WTC11 (cell line): Measurements from ENCODE around the gene ARHGAP8.

Experiments
- CREM ChIP-seq: sonication (generic); formaldehyde crosslinking; IDR thresholded peaks from 2 replicates; pipeline ENCODE4 v1.8.1; 2022; ENCODE audit warnings: mild to moderate bottlenecking, missing genetic modification reagents, moderate library complexity
- ESRRA ChIP-seq: sonication (generic); formaldehyde crosslinking; IDR thresholded peaks from 2 replicates; pipeline ENCODE4 v1.8.1; 2022; ENCODE audit warnings: mild to moderate bottlenecking, missing genetic modification reagents, borderline replicate concordance
- FOXJ3 ChIP-seq: sonication (generic); formaldehyde crosslinking; IDR thresholded peaks from 2 replicates; pipeline ENCODE4 v1.9.0; 2021; ENCODE audit warnings: missing genetic modification reagents, mild to moderate bottlenecking, borderline replicate concordance
- NR2C2 ChIP-seq: sonication (generic); formaldehyde crosslinking; IDR thresholded peaks from 2 replicates; pipeline ENCODE4 v1.8.0; 2022; ENCODE audit warnings: mild to moderate bottlenecking, missing genetic modification reagents
- TEAD1 ChIP-seq: sonication (generic); formaldehyde crosslinking; IDR thresholded peaks from 2 replicates; pipeline ENCODE4 v1.8.0; 2022; ENCODE audit warnings: mild to moderate bottlenecking, missing genetic modification reagents
- ZNF138 ChIP-seq: sonication (generic); formaldehyde crosslinking; conservative IDR thresholded peaks from 2 replicates; pipeline ENCODE4 v1.8.1; 2022; ENCODE audit warnings: mild to moderate bottlenecking, moderate library complexity, missing genetic modification reagents
- ZNF423 ChIP-seq: fragments of 250-450 bp; sonication (Bioruptor Pico); IDR thresholded peaks from 2 replicates; pipeline ENCODE4 v2.1.2; 2022; ENCODE audit warnings: mild to moderate bottlenecking, moderate library complexity
- TF ChIP-seq, protein P1 (sequence below): fragments of 200-600 bp; IDR thresholded peaks from 2 replicates; pipeline ENCODE4 v1.8.0; 2022; ENCODE audit warnings: antibody characterized with exemption
- TF ChIP-seq, protein P2 (sequence below): fragments of 250-450 bp; sonication (Bioruptor Pico); IDR thresholded peaks from 2 replicates; pipeline ENCODE4 v2.1.2; 2022; ENCODE audit warnings: mild to moderate bottlenecking, moderate library complexity
- TF ChIP-seq, protein P3 (sequence below): sonication (generic); formaldehyde crosslinking; IDR thresholded peaks from 2 replicates; pipeline ENCODE4 v1.8.0; 2022; ENCODE audit warnings: mild to moderate bottlenecking, missing genetic modification reagents

DNA sequence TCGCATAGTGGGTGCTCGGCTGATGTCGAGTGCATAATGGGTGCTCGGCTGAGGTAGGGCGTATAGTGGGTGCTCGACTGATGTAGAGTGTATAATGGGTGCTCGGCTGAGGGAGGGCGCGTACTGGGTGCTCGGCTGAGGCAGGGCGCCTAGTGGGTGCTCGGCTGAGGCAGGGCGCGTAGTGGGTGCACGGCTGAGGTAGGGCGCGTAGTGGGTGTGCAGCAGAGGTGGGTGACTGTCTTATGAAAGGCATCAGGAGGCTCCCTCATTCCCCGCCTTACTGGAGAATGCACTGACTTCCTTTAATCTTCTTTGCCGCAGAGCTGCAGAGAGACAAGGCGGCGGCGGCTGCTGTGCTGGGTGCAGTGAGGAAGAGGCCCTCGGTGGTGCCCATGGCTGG, 33.8 kb downstream of the ARHGAP8 start:
- TF ChIP-seq, protein P1, sequence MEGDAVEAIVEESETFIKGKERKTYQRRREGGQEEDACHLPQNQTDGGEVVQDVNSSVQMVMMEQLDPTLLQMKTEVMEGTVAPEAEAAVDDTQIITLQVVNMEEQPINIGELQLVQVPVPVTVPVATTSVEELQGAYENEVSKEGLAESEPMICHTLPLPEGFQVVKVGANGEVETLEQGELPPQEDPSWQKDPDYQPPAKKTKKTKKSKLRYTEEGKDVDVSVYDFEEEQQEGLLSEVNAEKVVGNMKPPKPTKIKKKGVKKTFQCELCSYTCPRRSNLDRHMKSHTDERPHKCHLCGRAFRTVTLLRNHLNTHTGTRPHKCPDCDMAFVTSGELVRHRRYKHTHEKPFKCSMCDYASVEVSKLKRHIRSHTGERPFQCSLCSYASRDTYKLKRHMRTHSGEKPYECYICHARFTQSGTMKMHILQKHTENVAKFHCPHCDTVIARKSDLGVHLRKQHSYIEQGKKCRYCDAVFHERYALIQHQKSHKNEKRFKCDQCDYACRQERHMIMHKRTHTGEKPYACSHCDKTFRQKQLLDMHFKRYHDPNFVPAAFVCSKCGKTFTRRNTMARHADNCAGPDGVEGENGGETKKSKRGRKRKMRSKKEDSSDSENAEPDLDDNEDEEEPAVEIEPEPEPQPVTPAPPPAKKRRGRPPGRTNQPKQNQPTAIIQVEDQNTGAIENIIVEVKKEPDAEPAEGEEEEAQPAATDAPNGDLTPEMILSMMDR, result no peak
- TF ChIP-seq, protein P2, sequence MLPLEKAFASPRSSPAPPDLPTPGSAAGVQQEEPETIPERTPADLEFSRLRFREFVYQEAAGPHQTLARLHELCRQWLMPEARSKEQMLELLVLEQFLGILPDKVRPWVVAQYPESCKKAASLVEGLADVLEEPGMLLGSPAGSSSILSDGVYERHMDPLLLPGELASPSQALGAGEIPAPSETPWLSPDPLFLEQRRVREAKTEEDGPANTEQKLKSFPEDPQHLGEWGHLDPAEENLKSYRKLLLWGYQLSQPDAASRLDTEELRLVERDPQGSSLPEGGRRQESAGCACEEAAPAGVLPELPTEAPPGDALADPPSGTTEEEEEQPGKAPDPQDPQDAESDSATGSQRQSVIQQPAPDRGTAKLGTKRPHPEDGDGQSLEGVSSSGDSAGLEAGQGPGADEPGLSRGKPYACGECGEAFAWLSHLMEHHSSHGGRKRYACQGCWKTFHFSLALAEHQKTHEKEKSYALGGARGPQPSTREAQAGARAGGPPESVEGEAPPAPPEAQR (CRISPR knock-in tag), result no peak
- TF ChIP-seq ESRRA (no peak), CREM (CRISPR knock-in tag) (no peak), NR2C2 (no peak), FOXJ3 (CRISPR knock-in tag) (no peak), TEAD1 (CRISPR knock-in tag) (no peak), ZNF423 (CRISPR knock-in tag) (no peak), ZNF138 (CRISPR knock-in tag) (no peak)
- TF ChIP-seq, protein P3, sequence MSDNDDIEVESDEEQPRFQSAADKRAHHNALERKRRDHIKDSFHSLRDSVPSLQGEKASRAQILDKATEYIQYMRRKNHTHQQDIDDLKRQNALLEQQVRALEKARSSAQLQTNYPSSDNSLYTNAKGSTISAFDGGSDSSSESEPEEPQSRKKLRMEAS (CRISPR knock-in tag), result no peak
